SK-N-SH treated with all-trans-retinoic acid at 6 μM for 48 hours (cell line): ENCODE data around the gene C16orf46.
"Not testable (repeated sequence)": the region's sequence is repeated elsewhere in the genome, so short reads cannot be mapped to it uniquely, and the experiment has no call there.

Source experiments
- ATAC-seq: fragments of 200-7000 bp; cut with Tn5 transposase; 3 replicates; pipeline ENCODE4 v1.9.1; 2020; ENCODE audit warnings: mild to moderate bottlenecking, moderate library complexity
- ARNTL ChIP-seq: fragments of 450-650 bp; formaldehyde crosslinking; IDR thresholded peaks from 2 replicates; pipeline ENCODE4 v1.5.0; 2020; ENCODE audit warnings: low read depth, mild to moderate bottlenecking, moderate library complexity, borderline replicate concordance
- CREB5 ChIP-seq: fragments of 250-450 bp; sonication (Bioruptor Pico); IDR thresholded peaks from 2 replicates; pipeline ENCODE4 v1.5.1; 2020; ENCODE audit warnings: low read depth, mild to moderate bottlenecking, moderate library complexity
- CSDC2 ChIP-seq: fragments of 250-450 bp; sonication (Bioruptor Pico); IDR thresholded peaks from 2 replicates; pipeline ENCODE4 v1.5.0; 2020; ENCODE audit warnings: mild to moderate bottlenecking, moderate library complexity
- CSRNP3 ChIP-seq: fragments of 250-450 bp; sonication (Bioruptor Pico); IDR thresholded peaks from 2 replicates; pipeline ENCODE4 v1.5.1; 2021; ENCODE audit warnings: mild to moderate bottlenecking, moderate library complexity
- ESRRG ChIP-seq: fragments of 250-450 bp; sonication (Bioruptor Pico); IDR thresholded peaks from 2 replicates; pipeline ENCODE4 v1.6.1; 2021; ENCODE audit warnings: mild to moderate bottlenecking
- ISL1 ChIP-seq: fragments of 250-450 bp; sonication (Bioruptor Pico); IDR thresholded peaks from 2 replicates; pipeline ENCODE4 v2.1.2; 2022; ENCODE audit warnings: mild to moderate bottlenecking, moderate library complexity
- OSR1 ChIP-seq: fragments of 250-450 bp; sonication (Bioruptor Pico); IDR thresholded peaks from 2 replicates; pipeline ENCODE4 v1.8.0; 2022; ENCODE audit warnings: moderate library complexity, mild to moderate bottlenecking, inconsistent platforms
- PATZ1 ChIP-seq: fragments of 250-450 bp; sonication (Bioruptor Pico); IDR thresholded peaks from 2 replicates; pipeline ENCODE4 v1.8.0; 2020; ENCODE audit warnings: mild to moderate bottlenecking, moderate library complexity, borderline replicate concordance
- POU6F1 ChIP-seq: fragments of 250-450 bp; sonication (Bioruptor Pico); IDR thresholded peaks from 2 replicates; pipeline ENCODE4 v1.8.0; 2021; ENCODE audit warnings: low read depth, mild to moderate bottlenecking, moderate library complexity, borderline replicate concordance
- PPARA ChIP-seq: fragments of 250-450 bp; sonication (Bioruptor Pico); IDR thresholded peaks from 2 replicates; pipeline ENCODE4 v1.5.0; 2020; ENCODE audit warnings: mild to moderate bottlenecking, borderline replicate concordance
- TCF4 ChIP-seq: fragments of 250-450 bp; sonication (Bioruptor Pico); IDR thresholded peaks from 2 replicates; pipeline ENCODE4 v1.8.0; 2021; ENCODE audit warnings: mild to moderate bottlenecking, moderate library complexity, borderline replicate concordance
- TOX ChIP-seq: fragments of 250-450 bp; sonication (Bioruptor Pico); IDR thresholded peaks from 2 replicates; pipeline ENCODE4 v1.8.0; 2021; ENCODE audit warnings: mild to moderate bottlenecking, moderate library complexity, borderline replicate concordance
- TSHZ2 ChIP-seq: fragments of 250-450 bp; sonication (Bioruptor Pico); IDR thresholded peaks from 2 replicates; pipeline ENCODE4 v1.5.0; 2020; ENCODE audit warnings: mild to moderate bottlenecking, moderate library complexity
- ZFP3 ChIP-seq: fragments of 250-450 bp; sonication (Bioruptor Pico); IDR thresholded peaks from 2 replicates; pipeline ENCODE4 v1.5.0; 2020; ENCODE audit warnings: mild to moderate bottlenecking, moderate library complexity
- ZFP30 ChIP-seq: fragments of 450-650 bp; formaldehyde crosslinking; IDR thresholded peaks from 2 replicates; pipeline ENCODE4 v1.5.0; 2022; ENCODE audit warnings: mild to moderate bottlenecking, moderate library complexity
- ZNF565 ChIP-seq: fragments of 450-650 bp; formaldehyde crosslinking; conservative IDR thresholded peaks from 2 replicates; pipeline ENCODE4 v1.5.0; 2020; ENCODE audit warnings: low read depth, mild to moderate bottlenecking, moderate library complexity
- ZNF70 ChIP-seq: fragments of 450-650 bp; formaldehyde crosslinking; IDR thresholded peaks from 2 replicates; pipeline ENCODE4 v1.5.0; 2020; ENCODE audit warnings: mild to moderate bottlenecking, moderate library complexity
- ZNF8 ChIP-seq: fragments of 450-650 bp; formaldehyde crosslinking; IDR thresholded peaks from 2 replicates; pipeline ENCODE4 v1.5.0; 2020; ENCODE audit warnings: mild to moderate bottlenecking, moderate library complexity

The C16orf46 gene

GRCh38 chr16:81117436-81117835, 40.4 kb upstream of the C16orf46 start (continued):
- no peak for TF ChIP-seq TSHZ2 (CRISPR knock-in tag)
- no peak for TF ChIP-seq PATZ1
- TF ChIP-seq, all 23 proteins: peak for 0

GRCh38 chr16:81116285-81116684, 39.2 kb upstream of the C16orf46 start:
- TF ChIP-seq ESRRG (CRISPR knock-in tag), result no peak
- TF ChIP-seq TCF4, result no peak
- no peak for TF ChIP-seq ISL1 (CRISPR knock-in tag)
- no peak for TF ChIP-seq ZNF565
- TF ChIP-seq PPARA (CRISPR knock-in tag), result no peak
- TF ChIP-seq TSHZ2 (CRISPR knock-in tag), result no peak
- TF ChIP-seq ZNF8 (CRISPR knock-in tag), result no peak
- no peak for TF ChIP-seq ZFP30 (CRISPR knock-in tag)
- TF ChIP-seq POU6F1 (CRISPR knock-in tag), result no peak
- TF ChIP-seq ZNF70 (CRISPR knock-in tag), result no peak
- no peak for TF ChIP-seq CSDC2 (CRISPR knock-in tag)
- no peak for TF ChIP-seq CSRNP3
- no peak for TF ChIP-seq CREB5
- TF ChIP-seq ZFP3, result no peak
- no peak for ATAC-seq

GRCh38 chr16:81112453-81112852, 35.4 kb upstream of the C16orf46 start:
- ATAC-seq, result no peak
- TF ChIP-seq CSDC2 (CRISPR knock-in tag) (no peak), ARNTL (CRISPR knock-in tag) (no peak), OSR1 (CRISPR knock-in tag) (no peak), TOX (CRISPR knock-in tag) (no peak), CREB5 (no peak), PATZ1 (no peak), ZFP30 (CRISPR knock-in tag) (no peak), ZFP3 (no peak)

- ATAC-seq, result not testable (repeated sequence)
Observed at GRCh38 chr16:81109274-81109673, 32.2 kb upstream of the C16orf46 start.
